22Rv1 (cell line): ENCODE results near the gene UBAC1.

Experiments
- H3K27ac ChIP-seq: fragments of 450-650 bp; 2 replicates; pipeline ENCODE4 v1.5.1; 2017
- ZFX ChIP-seq: fragments of 450-650 bp; IDR thresholded peaks from 2 replicates; pipeline ENCODE4 v1.6.1; 2017; ENCODE audit warnings: antibody characterized with exemption, borderline replicate concordance
- TF ChIP-seq, protein P1 (sequence below): fragments of 450-650 bp; IDR thresholded peaks from 2 replicates; pipeline ENCODE4 v1.5.1; 2017; ENCODE audit warnings: mild to moderate bottlenecking

The UBAC1 gene

GRCh38 chr9:135883410-135884089 is 77.6 kb downstream of the UBAC1 start:
- no peak overlapping the region for H3K27ac ChIP-seq
- no peak for TF ChIP-seq ZFX
- TF ChIP-seq, protein P1, sequence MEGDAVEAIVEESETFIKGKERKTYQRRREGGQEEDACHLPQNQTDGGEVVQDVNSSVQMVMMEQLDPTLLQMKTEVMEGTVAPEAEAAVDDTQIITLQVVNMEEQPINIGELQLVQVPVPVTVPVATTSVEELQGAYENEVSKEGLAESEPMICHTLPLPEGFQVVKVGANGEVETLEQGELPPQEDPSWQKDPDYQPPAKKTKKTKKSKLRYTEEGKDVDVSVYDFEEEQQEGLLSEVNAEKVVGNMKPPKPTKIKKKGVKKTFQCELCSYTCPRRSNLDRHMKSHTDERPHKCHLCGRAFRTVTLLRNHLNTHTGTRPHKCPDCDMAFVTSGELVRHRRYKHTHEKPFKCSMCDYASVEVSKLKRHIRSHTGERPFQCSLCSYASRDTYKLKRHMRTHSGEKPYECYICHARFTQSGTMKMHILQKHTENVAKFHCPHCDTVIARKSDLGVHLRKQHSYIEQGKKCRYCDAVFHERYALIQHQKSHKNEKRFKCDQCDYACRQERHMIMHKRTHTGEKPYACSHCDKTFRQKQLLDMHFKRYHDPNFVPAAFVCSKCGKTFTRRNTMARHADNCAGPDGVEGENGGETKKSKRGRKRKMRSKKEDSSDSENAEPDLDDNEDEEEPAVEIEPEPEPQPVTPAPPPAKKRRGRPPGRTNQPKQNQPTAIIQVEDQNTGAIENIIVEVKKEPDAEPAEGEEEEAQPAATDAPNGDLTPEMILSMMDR, result no peak
